GM12878 (cell line): ENCODE results near the gene CACNA2D3. TPM values are rescaled to one million over a fixed set of nuclear protein-coding genes. Genes with fewer than 3 reads are reported as not detected.
A peak's percentile ranks its signal among the peaks of the same experiment; 100 is the strongest.

ENCODE experiments used
- ATAC-seq: fragments of 200-7000 bp; cut with Tn5 transposase; 3 replicates; pipeline ENCODE4 v1.9.1; 2020; ENCODE audit warnings: mild to moderate bottlenecking, moderate library complexity
- BruUV-seq: library from RNA; stranded (reverse); fragments of 400-500 nt; replicated peaks from 2 replicates; lab custom pipeline; 2021; lab: Mats Ljungman, UMichigan
- CTCF ChIA-PET: fragments of 300-600 bp; sonication (Branson Sonifier 250); formaldehyde crosslinking; extraction: SDS; loops from one replicate; lab custom pipeline; 2021; ENCODE audit warnings: inconsistent platforms; lab: Yijun Ruan, JAX
- POLR2A ChIA-PET: fragments of 350-600 bp; formaldehyde crosslinking; extraction: SDS; loops from one replicate; lab custom pipeline; 2021; ENCODE audit warnings: inconsistent platforms; lab: Charles Lee
- RAD21 ChIA-PET: fragments of 300-600 bp; sonication (Branson Sonifier 250); formaldehyde crosslinking; loops from one replicate; lab custom pipeline; 2023; ENCODE audit warnings: antibody characterized with exemption; ENCODE audit not compliant: unreplicated experiment; lab: Charles Lee
- SMC1A ChIA-PET: fragments of 300-600 bp; sonication (Branson Sonifier 250); formaldehyde crosslinking; loops from one replicate; lab custom pipeline; 2023; ENCODE audit not compliant: unreplicated experiment, uncharacterized antibody; lab: Charles Lee
- DNase-seq: peaks from one replicate; pipeline ENCODE4 v3.0.0-alpha.2; 2011; ENCODE audit warnings: low read depth, low spot score
- FAIRE-seq: peaks from 3 replicates; lab custom pipeline; 2011; peaks lifted over from hg19 to GRCh38; lab: Jason Lieb, UNC
- H2AFZ ChIP-seq: 2 replicates; pipeline ENCODE4 v1.6.0; 2011; ENCODE audit warnings: low read depth, low read length, control low read depth; ENCODE audit not compliant: control insufficient read depth
- H3K27ac ChIP-seq: 2 replicates; pipeline ENCODE4 v1.5.1; 2011; ENCODE audit warnings: control low read depth; ENCODE audit not compliant: control insufficient read depth, insufficient read depth
- H3K27me3 ChIP-seq, 2 experiments: replicated peaks in 1 of 2; 2 replicates each; pipeline versions ENCODE4 v1.6.0 to v1.6.1; 2011; ENCODE audit warnings: low read length in 1 of 2; ENCODE audit not compliant: control insufficient read depth in 2 of 2, insufficient read depth in 2 of 2
- H3K36me3 ChIP-seq, 2 experiments: 2 replicates each; pipeline ENCODE4 v1.5.1; 2011; ENCODE audit warnings: low read length in 1 of 2; ENCODE audit not compliant: control insufficient read depth in 2 of 2, insufficient read depth in 2 of 2
- H3K4me1 ChIP-seq: 2 replicates; pipeline ENCODE4 v1.6.1; 2011; ENCODE audit warnings: mild to moderate bottlenecking, low read length, moderate library complexity, mixed read lengths; ENCODE audit not compliant: control insufficient read depth, insufficient read depth
- H3K4me2 ChIP-seq: 2 replicates; pipeline ENCODE4 v1.6.0; 2011; ENCODE audit warnings: control low read depth; ENCODE audit not compliant: control insufficient read depth, insufficient read depth
- H3K4me3 ChIP-seq: fragments of 200-600 bp; sonication (generic); 2 replicates; pipeline ENCODE4 v1.5.1; 2016
- H3K79me2 ChIP-seq: 2 replicates; pipeline ENCODE4 v1.6.0; 2011; ENCODE audit warnings: low read length; ENCODE audit not compliant: control insufficient read depth, insufficient read depth
- H3K9ac ChIP-seq: 2 replicates; pipeline ENCODE4 v1.8.0; 2011; ENCODE audit warnings: low read length, control low read depth, mixed read lengths; ENCODE audit not compliant: control insufficient read depth, insufficient read depth
- H3K9me3 ChIP-seq: replicated peaks from 3 replicates; pipeline ENCODE4 v1.5.1; 2011; ENCODE audit warnings: mild to moderate bottlenecking, low read length; ENCODE audit not compliant: control insufficient read depth, insufficient read depth
- H4K20me1 ChIP-seq: 2 replicates; pipeline ENCODE4 v1.6.0; 2011; ENCODE audit not compliant: control insufficient read depth, insufficient read depth
- CTCF ChIP-seq, 3 experiments: IDR thresholded peaks in 2 of 3; conservative IDR thresholded peaks in 1 of 3; 2 replicates each; pipeline ENCODE4 v1.5.1; 2011; ENCODE audit warnings: low read depth in 3 of 3, low read length in 3 of 3, mild to moderate bottlenecking in 3 of 3, control low read depth in 2 of 3, moderate library complexity in 2 of 3, inconsistent platforms in 1 of 3, mixed read lengths in 1 of 3; ENCODE audit not compliant: control insufficient read depth in 2 of 3, insufficient read depth in 1 of 3; ENCODE audit errors: extremely low read depth in 1 of 3
- PKNOX1 ChIP-seq: fragments of 450-650 bp; IDR thresholded peaks from 2 replicates; pipeline ENCODE4 v1.6.1; 2016; ENCODE audit warnings: mild to moderate bottlenecking
- WGBS: methylation state at CpG from one replicate; pipeline ENCODE4 v1.1.6; 2016; ENCODE audit warnings: low lambda C conversion rate; ENCODE audit not compliant: insufficient replicate concordance, insufficient coverage; ENCODE audit errors: missing lambda C conversion rate; 5-methylcytosine and 5-hydroxymethylcytosine counted together
- in situ Hi-C: fragments of 300-500 bp; cut with MboI; formaldehyde crosslinking; loops from 9 replicates; pipeline ENCODE4 v1.14.3; 2018; ENCODE audit warnings: mixed read lengths
- intact Hi-C: fragments of 100-400 bp; cut with micrococcal nuclease; formaldehyde crosslinking; loops from one replicate; pipeline ENCODE4 v1.14.2; 2022; ENCODE audit not compliant: unreplicated experiment
- polyA plus RNA-seq, 11 experiments: library from polyadenylated mRNA; depleted of rRNA in 4 of 11; unstranded in 6 of 11; stranded (reverse) in 5 of 11; fragments of >200 nt; fragmentation: Nextera tagmentation in 4 of 11; fragmentation: Illumina TruSeq in 1 of 11; extraction: Ambion mirVana in 4 of 11; extraction: Trizol in 1 of 11; gene quantifications; 1 replicate in 1 of 11; 2 replicates in 10 of 11; pipeline versions ENCODE4 v1.2.1 to v1.2.3, GENCODE V29; 2011 to 2016; ENCODE audit warnings: inconsistent platforms in 2 of 11, missing spikeins in 2 of 11, low read depth in 1 of 11
- total RNA-seq, 4 experiments: library from RNA; depleted of rRNA in 3 of 4; stranded (reverse); fragments of >200 nt in 3 of 4; fragmentation: Illumina TruSeq in 1 of 4; extraction: Trizol in 1 of 4; gene quantifications; 2 replicates each; pipeline versions ENCODE4 v1.2.1 to v1.2.3, GENCODE V29; 2013 to 2021

The CACNA2D3 gene
- total and polyA plus RNA-seq, 10 of the 15 experiments (the other 5 are each of a cell fraction or from before 2014, with no cell fraction given), result not detected

DNA sequence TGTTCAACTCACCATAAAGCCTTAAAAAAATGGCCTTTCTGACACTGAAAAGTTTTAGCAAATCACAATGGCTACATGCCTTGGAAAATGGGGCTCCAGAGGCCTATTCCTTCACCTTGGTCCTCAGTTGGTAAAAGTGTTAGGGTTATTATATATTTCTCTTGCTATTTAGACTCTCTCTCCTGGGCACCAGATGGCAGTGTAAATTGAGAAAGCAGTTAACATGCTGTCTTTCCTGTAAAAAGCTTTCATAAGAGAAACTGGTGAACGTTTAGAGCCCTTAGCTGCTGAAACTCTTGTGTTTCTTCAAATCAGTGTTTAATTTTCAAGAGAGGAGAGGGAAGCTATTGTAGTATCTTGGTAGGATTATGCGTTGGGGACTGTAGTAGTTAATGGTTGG lies 715.6 kb downstream of the CACNA2D3 start:
- FAIRE-seq, result no peak
- ChIA-PET POLR2A (no interaction called here), SMC1A (interaction anchor here (0.6 kb wide), 1 partner anchor 1357 kb away, joined by 3 read pairs; no protein-coding TSS in a partner anchor)

More for the DNA sequence above, 715.6 kb downstream of the CACNA2D3 start:
- 3% methylated on average over 2 of the region's 2 CpGs for WGBS
- no peak overlapping the region for H3K4me2 ChIP-seq
- H3K27ac ChIP-seq, result no peak overlapping the region
- no peaks in the 10 kb centered on the region for H3K4me1 ChIP-seq
- ATAC-seq, result no peak
- CTCF ChIA-PET, result interaction anchor here (0.8 kb wide), 1 partner anchor 15 kb away, joined by 3 read pairs; no protein-coding TSS in a partner anchor
- in situ Hi-C loops, result no loop called here
- H3K27me3 ChIP-seq, result no peaks in the 10 kb centered on the region
- no peaks in the 10 kb centered on the region; the same call in 1 of the 2 replicates for H4K20me1 ChIP-seq
- no peaks in the 10 kb centered on the region for H3K79me2 ChIP-seq
- H3K36me3 ChIP-seq, result no peaks in the 10 kb centered on the region
- no peak overlapping the region for H2AFZ ChIP-seq
- DNase-seq, result no peak
- TF ChIP-seq CTCF (IDR thresholded peaks at IDR 0.05 in 2 of 3, conservative IDR thresholded peaks at IDR 0.05 in 1 of 3; ENCODE audit: control insufficient read depth in 2 of 3, extremely low read depth in 1 of 3, insufficient read depth in 1 of 3, low read depth in 3 of 3, low read length in 3 of 3), result peak in 1 of 3 experiments; percentile 4; a peak in 1 of 6 replicates
- TF ChIP-seq PKNOX1, result no peak
- TF ChIP-seq, all 136 proteins: peak for 1
- no peak overlapping the region for H3K9ac ChIP-seq
- intact Hi-C loops, result no loop called here
- no peaks in the 10 kb centered on the region for H3K9me3 ChIP-seq
- no TSS peak for BruUV-seq
- RAD21 ChIA-PET, result no interaction called here
- H3K4me3 ChIP-seq, result no peak overlapping the region
